Measurements from ENCODE around the gene KCNAB1.

KCNAB1 gene

GRCh38 chr3:156334841-156335545 lies 214.6 kb downstream of the KCNAB1 start:
- DNase-seq, result no peak

- DNase-seq, result no peak
Measured at GRCh38 chr3:156339491-156339890, 219.1 kb downstream of the KCNAB1 start.

DNA sequence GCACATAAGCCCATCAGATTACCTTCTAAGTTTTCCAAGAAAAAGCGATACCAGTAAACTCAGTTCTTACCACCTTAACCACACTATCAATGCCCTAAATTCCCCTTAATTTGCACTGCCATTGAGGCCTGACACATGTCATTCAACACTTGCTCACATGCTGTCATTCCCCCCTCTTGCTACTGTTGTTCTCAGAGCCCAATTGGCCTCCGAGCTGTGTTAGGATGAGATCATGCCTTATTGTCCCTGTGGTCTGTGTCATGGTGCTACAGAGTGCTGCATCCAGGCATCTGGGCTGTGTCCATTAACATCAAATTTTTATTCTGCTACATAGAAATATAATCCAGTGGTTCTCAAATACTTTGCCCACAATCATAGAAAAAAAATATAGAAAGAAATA lies 221.0 kb downstream of the KCNAB1 start:
- no peak for DNase-seq

DNA sequence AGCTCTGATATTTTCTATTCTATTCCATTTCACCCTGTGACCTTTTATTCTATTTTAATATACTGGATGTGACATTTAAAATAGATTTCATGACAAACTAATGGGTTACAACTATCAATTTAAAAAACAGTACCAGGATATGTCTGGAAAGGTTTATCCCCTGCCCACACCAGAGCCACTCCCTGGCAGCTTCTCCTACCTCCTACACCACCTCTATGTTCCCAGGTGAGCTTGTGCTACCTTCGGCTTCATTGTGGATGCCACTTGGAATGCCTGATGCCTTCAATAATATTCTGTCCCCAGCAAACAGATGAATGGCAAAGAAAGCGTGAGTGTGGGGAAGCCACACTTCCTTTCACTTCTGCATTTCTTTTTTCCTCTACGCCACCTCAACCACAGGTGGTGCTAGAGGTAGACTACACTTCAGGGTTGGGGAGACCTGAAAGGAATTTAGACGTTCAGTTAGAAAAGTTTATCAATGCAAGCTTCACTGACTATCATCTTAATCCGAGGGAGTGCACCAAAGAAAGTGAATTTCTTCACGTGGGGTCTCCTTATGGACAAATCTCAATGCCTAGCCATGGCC lies 221.5 kb downstream of the KCNAB1 start:
- DNase-seq, result no peak

DNA sequence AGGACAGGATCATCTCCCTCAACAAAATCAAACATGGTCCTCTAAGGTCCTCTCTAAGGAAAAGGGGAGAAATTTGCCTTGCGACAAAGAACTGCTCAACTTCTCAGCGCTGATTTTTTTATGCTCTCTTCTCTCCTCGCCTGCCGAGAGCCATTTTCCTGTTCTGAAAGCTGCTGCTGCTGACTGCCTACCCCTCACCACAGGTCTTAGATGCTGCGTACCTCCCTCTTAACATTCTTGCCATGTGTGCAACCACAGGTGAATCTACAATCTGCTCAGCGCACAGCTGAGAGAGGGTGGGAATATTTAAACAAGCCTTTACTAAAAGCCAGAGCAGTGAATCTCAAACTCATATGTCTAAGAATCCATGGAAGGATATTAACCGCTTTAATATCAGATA lies 223.8 kb downstream of the KCNAB1 start:
- DNase-seq, result no peak

- DNase-seq, result no peak
Measured at GRCh38 chr3:156349111-156349510, 228.7 kb downstream of the KCNAB1 start.

- no peak for DNase-seq
Measured at GRCh38 chr3:156349978-156350377, 229.6 kb downstream of the KCNAB1 start.

- DNase-seq, result no peak
Measured at GRCh38 chr3:156350781-156351180, 230.4 kb downstream of the KCNAB1 start.

GRCh38 chr3:156351783-156352182 lies 231.4 kb downstream of the KCNAB1 start:
- DNase-seq, result no peak

GRCh38 chr3:156352728-156353127 lies 232.3 kb downstream of the KCNAB1 start:
- no peak for DNase-seq

DNA sequence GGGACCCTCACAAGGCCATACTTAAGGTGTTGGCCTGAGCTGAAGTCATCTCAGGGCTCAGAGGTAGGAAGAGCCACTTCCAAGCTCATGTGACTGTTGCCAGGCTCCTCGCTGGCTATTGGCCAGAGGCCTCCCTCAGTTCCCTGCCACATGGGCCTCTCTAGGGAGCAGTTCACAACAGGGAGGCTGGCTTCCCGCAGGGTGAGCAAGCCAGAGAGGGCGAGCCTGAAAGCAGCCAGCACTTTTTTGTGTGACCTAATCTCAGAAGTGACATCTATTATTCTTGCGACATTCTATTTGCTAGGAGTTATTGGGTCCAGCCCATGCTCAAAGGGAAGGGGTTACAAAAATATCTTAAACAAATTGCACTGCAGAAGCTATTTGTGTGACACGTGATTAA lies 233.2 kb downstream of the KCNAB1 start:
- no peak for DNase-seq

GRCh38 chr3:156356537-156357363 lies 236.4 kb downstream of the KCNAB1 start:
- DNase-seq, result no peak

- DNase-seq, result no peak
Measured at GRCh38 chr3:156358232-156358631, 237.9 kb downstream of the KCNAB1 start.

GRCh38 chr3:156359368-156359767 lies 239.0 kb downstream of the KCNAB1 start:
- no peak for DNase-seq

DNA sequence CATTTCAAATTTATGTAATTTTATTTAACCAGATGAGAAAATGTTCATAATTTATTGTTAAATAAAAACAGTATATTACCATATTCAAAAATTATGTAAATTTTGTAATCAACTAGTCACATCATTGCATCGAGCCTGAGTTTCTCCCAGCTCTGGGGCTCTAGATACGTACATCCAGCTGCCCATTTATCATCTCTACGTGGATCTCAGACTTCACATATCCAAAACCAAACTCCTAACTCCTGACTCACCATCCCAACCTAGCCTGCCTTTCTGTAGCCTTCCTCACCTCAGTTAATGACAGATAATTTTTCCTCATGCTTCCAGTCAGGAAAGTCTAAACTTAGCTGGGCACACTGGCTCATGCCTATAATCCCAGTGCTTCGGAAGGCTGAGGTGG lies 239.7 kb downstream of the KCNAB1 start:
- DNase-seq, result no peak

- DNase-seq, result no peak
Measured at GRCh38 chr3:156360963-156361362, 240.6 kb downstream of the KCNAB1 start.

DNA sequence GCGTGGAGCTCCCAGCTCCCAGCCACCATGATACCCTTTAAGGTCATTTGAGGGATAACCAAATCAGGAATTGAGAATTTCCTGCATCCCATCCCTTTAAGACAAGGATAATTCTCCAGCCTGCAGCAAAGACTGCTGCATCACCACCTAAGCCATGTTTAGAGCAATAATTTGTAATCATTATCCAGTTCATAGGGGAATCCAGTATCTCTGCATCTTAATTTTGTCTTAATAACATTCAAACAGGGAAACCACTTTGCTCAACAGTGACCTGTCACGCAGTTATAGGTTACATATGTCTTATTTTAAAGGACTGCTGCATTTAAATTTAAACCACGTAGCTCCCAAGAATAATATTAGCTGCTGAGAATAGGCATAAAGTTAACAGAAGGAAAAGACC lies 246.2 kb downstream of the KCNAB1 start:
- DNase-seq, result no peak

DNA sequence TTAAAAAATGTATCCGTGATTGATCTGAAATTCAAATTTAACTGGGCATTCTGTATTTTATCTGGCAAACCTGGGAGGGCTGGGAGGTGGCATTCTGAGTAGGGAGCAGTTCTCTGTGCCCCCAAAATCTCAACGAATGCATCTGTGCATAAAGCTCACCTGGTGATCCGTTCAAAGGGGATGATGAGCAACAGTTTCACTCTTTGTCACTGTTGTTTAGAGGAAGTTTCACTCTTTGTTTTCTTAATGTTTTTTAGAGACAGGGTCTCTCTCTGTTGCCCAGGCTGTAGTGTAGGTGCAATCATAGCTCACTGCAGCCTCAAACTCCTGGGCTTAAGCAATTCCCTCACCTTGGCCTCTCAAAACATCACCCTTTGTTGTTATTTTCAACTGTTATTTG lies 247.8 kb downstream of the KCNAB1 start:
- DNase-seq, result no peak

- no peak for DNase-seq
Measured at GRCh38 chr3:156371701-156372100, 251.3 kb downstream of the KCNAB1 start.

GRCh38 chr3:156373095-156373494 lies 252.7 kb downstream of the KCNAB1 start:
- no peak for DNase-seq

DNA sequence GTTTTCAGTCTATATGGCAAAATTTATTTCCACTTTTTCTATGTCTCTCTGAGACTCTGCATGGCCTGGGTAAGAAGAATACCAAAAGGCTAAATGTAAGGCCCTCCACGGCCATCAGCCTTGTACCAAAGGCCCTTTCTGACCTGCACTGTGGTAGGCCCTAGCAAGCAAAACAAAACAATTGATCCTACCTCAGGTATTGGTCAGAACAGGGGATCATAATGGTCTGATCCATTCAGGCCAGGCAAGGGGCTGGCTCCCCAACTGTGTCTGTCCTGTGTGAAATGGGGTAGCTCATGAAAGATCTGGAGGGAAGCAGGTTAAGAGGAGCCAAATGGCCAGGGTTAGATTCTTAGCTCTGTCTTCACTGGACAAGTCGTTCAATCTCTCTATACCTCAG lies 253.3 kb downstream of the KCNAB1 start:
- no peak for DNase-seq

DNA sequence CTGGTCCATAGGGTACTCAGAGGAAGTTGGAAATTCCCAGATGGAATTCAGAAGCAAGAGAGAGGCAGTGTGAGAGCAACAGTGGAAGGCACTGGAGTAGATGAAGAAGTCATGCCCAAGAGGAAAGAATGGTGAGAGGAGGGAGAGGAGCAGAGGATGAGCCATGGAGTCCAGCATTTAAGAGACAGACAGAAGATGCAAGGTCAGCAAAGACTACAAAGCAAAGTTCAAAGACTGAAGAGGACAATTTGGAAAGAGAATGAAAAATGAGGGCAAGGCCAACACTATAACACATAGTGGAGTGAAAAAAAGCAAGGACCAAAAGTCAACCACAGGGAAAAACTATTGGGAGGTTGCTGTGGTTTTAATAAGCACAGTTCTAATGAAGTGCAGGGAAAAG lies 255.8 kb downstream of the KCNAB1 start:
- DNase-seq, result no peak

- no peak for DNase-seq
Measured at GRCh38 chr3:156377266-156377665, 256.9 kb downstream of the KCNAB1 start.

DNA sequence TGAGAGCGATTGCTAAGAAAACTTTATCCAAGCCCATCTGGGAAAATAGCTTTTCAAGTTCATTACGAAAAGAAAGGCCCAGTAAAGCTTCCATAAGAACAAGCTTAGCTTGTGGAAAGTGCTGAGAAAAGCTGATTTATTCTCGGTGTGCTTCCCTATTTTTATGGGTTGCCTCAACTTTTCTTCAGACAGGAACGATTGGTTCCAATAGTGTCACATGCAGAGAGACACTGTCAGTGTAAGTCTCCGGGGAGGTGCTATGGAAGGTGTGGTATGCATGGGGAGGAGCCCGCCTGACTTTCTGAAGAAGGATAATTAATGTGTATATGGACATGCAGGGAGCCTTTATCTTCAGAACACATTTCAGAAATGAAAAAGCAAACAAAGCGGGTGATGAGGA lies 257.3 kb downstream of the KCNAB1 start:
- DNase-seq, result no peak

Data from hematopoietic multipotent progenitor cell treated with erythropoietin and hydrocortisone succinate and interleukin-3 and kit ligand, for 8 days (in vitro differentiated cells).